OCI-LY7 (cell line): ENCODE data around the gene SMPD3. TPM values are rescaled to one million over a fixed set of nuclear protein-coding genes. Genes with fewer than 3 reads are reported as not detected.

Source experiments
- BruUV-seq: library from RNA; stranded (reverse); fragments of 400-500 nt; replicated peaks from 2 replicates; lab custom pipeline; 2021; lab: Mats Ljungman, UMichigan
- CTCF ChIA-PET: fragments of 300-600 bp; sonication (Branson Sonifier 250); formaldehyde crosslinking; loops from one replicate; lab custom pipeline; 2022; ENCODE audit warnings: antibody characterized with exemption; ENCODE audit not compliant: unreplicated experiment; lab: Charles Lee
- POLR2A ChIA-PET: fragments of 300-600 bp; sonication (Branson Sonifier 250); formaldehyde crosslinking; loops from one replicate; lab custom pipeline; 2022; ENCODE audit warnings: antibody characterized with exemption; lab: Charles Lee
- DNase-seq: peaks from one replicate; pipeline ENCODE4 v3.0.0-alpha.2; 2015; ENCODE audit warnings: low spot score
- H2AFZ ChIP-seq: fragments of 200-600 bp; sonication (generic), shearing (Covaris generic); 2 replicates; pipeline ENCODE4 v1.6.1; 2014; ENCODE audit warnings: mild to moderate bottlenecking, antibody characterized with exemption, low read length, moderate library complexity
- H3K27ac ChIP-seq: fragments of 200-600 bp; sonication (generic); 2 replicates; pipeline ENCODE4 v1.5.1; 2014; ENCODE audit warnings: mixed run types, low read depth, mild to moderate bottlenecking, moderate library complexity, low read length, inconsistent platforms; ENCODE audit not compliant: poor library complexity, severe bottlenecking
- H3K36me3 ChIP-seq: fragments of 200-600 bp; sonication (generic); 2 replicates; pipeline ENCODE4 v1.6.1; 2014; ENCODE audit warnings: mild to moderate bottlenecking, antibody characterized with exemption, low read length, moderate library complexity, mixed read lengths; ENCODE audit not compliant: insufficient read depth
- H3K4me1 ChIP-seq: fragments of 200-600 bp; sonication (generic); 2 replicates; pipeline ENCODE4 v1.5.1; 2014; ENCODE audit warnings: mild to moderate bottlenecking, low read length; ENCODE audit not compliant: insufficient read depth, poor library complexity, severe bottlenecking
- H3K4me2 ChIP-seq: fragments of 200-600 bp; sonication (generic); 2 replicates; pipeline ENCODE4 v1.6.1; 2014; ENCODE audit warnings: mild to moderate bottlenecking, low read length
- H3K4me3 ChIP-seq: fragments of 200-600 bp; sonication (generic); 2 replicates; pipeline ENCODE4 v1.5.1; 2014; ENCODE audit warnings: mild to moderate bottlenecking, low read depth, low read length; ENCODE audit not compliant: poor library complexity, severe bottlenecking
- H3K79me2 ChIP-seq: fragments of 200-600 bp; sonication (generic); 2 replicates; pipeline ENCODE4 v1.6.1; 2016; ENCODE audit warnings: low read depth, mild to moderate bottlenecking, low read length, moderate library complexity, mixed read lengths; ENCODE audit not compliant: insufficient read depth
- H3K9me2 ChIP-seq: fragments of 200-600 bp; sonication (generic); 2 replicates; pipeline ENCODE4 v1.6.1; 2016; ENCODE audit warnings: mild to moderate bottlenecking, low read length, mixed read lengths; ENCODE audit not compliant: insufficient read depth
- H3K9me3 ChIP-seq: fragments of 200-600 bp; sonication (generic); 2 replicates; pipeline ENCODE4 v1.6.1; 2014; ENCODE audit warnings: mild to moderate bottlenecking, mixed run types, low read length, mixed read lengths
- H4K20me1 ChIP-seq: fragments of 200-600 bp; sonication (generic); 2 replicates; pipeline ENCODE4 v1.6.1; 2014; ENCODE audit warnings: mild to moderate bottlenecking, antibody characterized with exemption, low read length, moderate library complexity, mixed read lengths; ENCODE audit not compliant: insufficient read depth
- EZH2phosphoT487 ChIP-seq: fragments of 200-600 bp; sonication (generic); IDR thresholded peaks from 2 replicates; pipeline ENCODE4 v1.6.1; 2018; ENCODE audit warnings: low read depth, borderline replicate concordance, mild to moderate bottlenecking, mixed run types, antibody characterized with exemption, low read length, moderate library complexity, mixed read lengths
- intact Hi-C: fragments of 100-400 bp; cut with micrococcal nuclease; formaldehyde crosslinking; loops from one replicate; pipeline ENCODE4 v1.10.0; 2022; ENCODE audit not compliant: unreplicated experiment
- total RNA-seq, 2 experiments: library from RNA; depleted of rRNA in 1 of 2; stranded (reverse); fragments of >200 nt in 1 of 2; shearing (Covaris generic) in 1 of 2; gene quantifications; 2 replicates each; pipeline ENCODE4 v1.2.3, GENCODE V29; 2014 to 2022
- TF ChIP-seq, protein P1 (sequence below): fragments of 200-600 bp; sonication (generic); conservative IDR thresholded peaks from 2 replicates; pipeline ENCODE4 v1.5.1; 2014; ENCODE audit warnings: mild to moderate bottlenecking, antibody characterized with exemption, low read length, moderate library complexity, mixed read lengths

SMPD3 gene
- total RNA-seq, 2 experiments from 2014 or later = 0.16 to 0.51 TPM

DNA sequence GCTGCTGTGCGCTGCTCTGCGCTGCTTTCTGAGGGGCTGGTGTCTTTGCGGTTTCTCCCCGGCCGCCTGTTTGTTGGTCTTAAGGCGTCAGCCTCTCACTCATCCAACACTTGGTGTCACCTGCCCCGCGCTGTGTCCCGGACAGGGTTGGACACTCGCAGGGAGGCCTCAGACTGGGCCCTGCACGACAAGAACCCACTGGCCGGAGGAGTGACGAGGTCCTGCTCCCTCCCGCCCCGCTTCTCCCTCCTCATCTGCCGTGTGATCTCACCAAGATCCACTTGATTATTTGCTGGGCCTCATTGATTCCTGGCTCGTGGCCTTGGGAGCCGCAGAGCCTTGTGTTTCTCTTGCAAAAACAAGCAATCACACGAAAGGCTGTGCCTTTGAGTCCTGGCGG is 80.9 kb downstream of the SMPD3 start:
- CTCF ChIA-PET = interaction anchor here (0.6 kb wide), 1 partner anchor 919 kb away, joined by 3 read pairs; no protein-coding TSS in a partner anchor
- intact Hi-C loops = no loop called here
- peaks cover 25% of the 10 kb centered on the region for H3K4me1 ChIP-seq
- no peaks in the 10 kb centered on the region for H3K9me2 ChIP-seq
- no peak for TF ChIP-seq EZH2phosphoT487
- TF ChIP-seq, protein P1, sequence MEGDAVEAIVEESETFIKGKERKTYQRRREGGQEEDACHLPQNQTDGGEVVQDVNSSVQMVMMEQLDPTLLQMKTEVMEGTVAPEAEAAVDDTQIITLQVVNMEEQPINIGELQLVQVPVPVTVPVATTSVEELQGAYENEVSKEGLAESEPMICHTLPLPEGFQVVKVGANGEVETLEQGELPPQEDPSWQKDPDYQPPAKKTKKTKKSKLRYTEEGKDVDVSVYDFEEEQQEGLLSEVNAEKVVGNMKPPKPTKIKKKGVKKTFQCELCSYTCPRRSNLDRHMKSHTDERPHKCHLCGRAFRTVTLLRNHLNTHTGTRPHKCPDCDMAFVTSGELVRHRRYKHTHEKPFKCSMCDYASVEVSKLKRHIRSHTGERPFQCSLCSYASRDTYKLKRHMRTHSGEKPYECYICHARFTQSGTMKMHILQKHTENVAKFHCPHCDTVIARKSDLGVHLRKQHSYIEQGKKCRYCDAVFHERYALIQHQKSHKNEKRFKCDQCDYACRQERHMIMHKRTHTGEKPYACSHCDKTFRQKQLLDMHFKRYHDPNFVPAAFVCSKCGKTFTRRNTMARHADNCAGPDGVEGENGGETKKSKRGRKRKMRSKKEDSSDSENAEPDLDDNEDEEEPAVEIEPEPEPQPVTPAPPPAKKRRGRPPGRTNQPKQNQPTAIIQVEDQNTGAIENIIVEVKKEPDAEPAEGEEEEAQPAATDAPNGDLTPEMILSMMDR = no peak
- H3K79me2 ChIP-seq = no peaks in the 10 kb centered on the region
- no peaks in the 10 kb centered on the region for H3K9me3 ChIP-seq
- no peak overlapping the region for H3K27ac ChIP-seq
- no peak overlapping the region for H3K4me3 ChIP-seq
- POLR2A ChIA-PET = interaction anchor here (0.6 to 1.7 kb wide), 3 partner anchors 28 to 105 kb away, joined by 3 to 5 read pairs (median 4); no protein-coding TSS in a partner anchor
- no peaks in the 10 kb centered on the region for H4K20me1 ChIP-seq
- H3K36me3 ChIP-seq = no peaks in the 10 kb centered on the region
- DNase-seq = no peak
- no TSS peak for BruUV-seq
- H3K4me2 ChIP-seq = no peak overlapping the region
- no peak overlapping the region for H2AFZ ChIP-seq

DNA sequence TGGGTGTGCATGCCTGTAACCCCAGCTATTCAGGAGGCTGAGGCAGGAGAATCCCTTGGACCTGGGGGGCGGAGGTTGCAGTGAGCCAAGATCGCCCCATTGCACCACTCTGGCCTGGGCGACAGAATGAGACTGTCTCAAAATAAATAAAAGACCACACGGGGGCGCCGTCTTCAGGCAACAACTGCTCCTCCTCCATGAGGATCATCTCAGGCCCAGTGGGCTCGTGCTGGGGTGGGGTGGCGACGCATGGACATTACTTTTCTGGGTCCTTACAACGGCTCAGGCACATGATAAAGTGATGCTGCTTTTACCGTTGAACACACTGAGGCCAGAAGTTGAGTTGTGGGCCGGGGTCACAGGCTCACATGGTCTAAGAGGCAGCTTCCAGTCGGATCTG is 81.3 kb downstream of the SMPD3 start:
- Histone ChIP-seq H3K4me2 (no peak overlapping the region), H3K27ac (no peak overlapping the region), H2AFZ (no peak overlapping the region), H4K20me1 (no peaks in the 10 kb centered on the region), H3K4me3 (no peak overlapping the region), H3K36me3 (no peaks in the 10 kb centered on the region), H3K4me1 (peaks cover 25% of the 10 kb centered on the region), H3K9me3 (no peaks in the 10 kb centered on the region), H3K9me2 (no peaks in the 10 kb centered on the region), H3K79me2 (no peaks in the 10 kb centered on the region)
- CTCF ChIA-PET = no interaction called here
- TF ChIP-seq, protein P1 = peak; percentile 63
- no peak for TF ChIP-seq EZH2phosphoT487
- DNase-seq = peak; percentile 62
- intact Hi-C loops = no loop called here
- BruUV-seq = no TSS peak
- POLR2A ChIA-PET = interaction anchor here (0.6 kb wide), 2 partner anchors 28 to 105 kb away, joined by 3 to 4 read pairs; no protein-coding TSS in a partner anchor

DNA sequence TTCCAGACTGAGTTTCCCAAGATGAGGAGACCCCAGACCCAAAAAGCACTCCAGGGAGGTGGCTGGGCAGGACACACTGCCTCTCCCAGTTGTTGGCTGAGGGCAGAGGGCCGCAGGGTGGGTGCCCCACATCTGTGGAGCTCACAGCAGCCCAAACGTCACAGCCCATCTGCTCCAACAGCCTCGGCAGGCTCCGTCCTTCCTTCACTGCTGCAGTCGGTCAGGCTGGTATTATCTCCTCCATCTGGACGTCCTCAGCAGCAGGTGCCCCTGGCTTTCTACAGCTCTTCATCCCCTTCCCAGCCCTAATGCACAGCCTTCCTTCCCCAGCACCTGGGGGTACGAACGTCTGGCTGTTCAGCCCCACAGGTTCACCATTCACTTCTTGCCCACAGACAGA is 82.2 kb downstream of the SMPD3 start:
- Histone ChIP-seq H3K4me2 (no peak overlapping the region), H2AFZ (no peak overlapping the region), H3K4me1 (peaks cover 24% of the 10 kb centered on the region), H3K9me2 (no peaks in the 10 kb centered on the region), H3K36me3 (no peaks in the 10 kb centered on the region), H4K20me1 (no peaks in the 10 kb centered on the region), H3K79me2 (no peaks in the 10 kb centered on the region), H3K9me3 (no peaks in the 10 kb centered on the region), H3K4me3 (no peak overlapping the region), H3K27ac (no peak overlapping the region)
- ChIA-PET POLR2A (no interaction called here), CTCF (no interaction called here)
- no peak for DNase-seq
- TF ChIP-seq EZH2phosphoT487 = no peak
- TF ChIP-seq, protein P1 = no peak
- intact Hi-C loops = no loop called here
- no TSS peak for BruUV-seq
